ENCODE data around the gene FHOD3.

GRCh38 chr18:36650266-36650665 lies 352.8 kb downstream of the FHOD3 start:
- TF ChIP-seq CTCF (conservative IDR thresholded peaks at IDR 0.05; ENCODE audit: low read depth in 2 of 2) (no peak), POLR2AphosphoS5 (IDR thresholded peaks at IDR 0.05; ENCODE audit: low read depth) (no peak), STAT1 (IDR thresholded peaks at IDR 0.05; ENCODE audit: unreplicated experiment) (no peak), EZH2phosphoT487 (IDR thresholded peaks at IDR 0.05; ENCODE audit: unreplicated experiment) (no peak), EZH2 (IDR thresholded peaks at IDR 0.05; ENCODE audit: low read depth, unreplicated experiment) (no peak)
- TF ChIP-seq, protein P1, sequence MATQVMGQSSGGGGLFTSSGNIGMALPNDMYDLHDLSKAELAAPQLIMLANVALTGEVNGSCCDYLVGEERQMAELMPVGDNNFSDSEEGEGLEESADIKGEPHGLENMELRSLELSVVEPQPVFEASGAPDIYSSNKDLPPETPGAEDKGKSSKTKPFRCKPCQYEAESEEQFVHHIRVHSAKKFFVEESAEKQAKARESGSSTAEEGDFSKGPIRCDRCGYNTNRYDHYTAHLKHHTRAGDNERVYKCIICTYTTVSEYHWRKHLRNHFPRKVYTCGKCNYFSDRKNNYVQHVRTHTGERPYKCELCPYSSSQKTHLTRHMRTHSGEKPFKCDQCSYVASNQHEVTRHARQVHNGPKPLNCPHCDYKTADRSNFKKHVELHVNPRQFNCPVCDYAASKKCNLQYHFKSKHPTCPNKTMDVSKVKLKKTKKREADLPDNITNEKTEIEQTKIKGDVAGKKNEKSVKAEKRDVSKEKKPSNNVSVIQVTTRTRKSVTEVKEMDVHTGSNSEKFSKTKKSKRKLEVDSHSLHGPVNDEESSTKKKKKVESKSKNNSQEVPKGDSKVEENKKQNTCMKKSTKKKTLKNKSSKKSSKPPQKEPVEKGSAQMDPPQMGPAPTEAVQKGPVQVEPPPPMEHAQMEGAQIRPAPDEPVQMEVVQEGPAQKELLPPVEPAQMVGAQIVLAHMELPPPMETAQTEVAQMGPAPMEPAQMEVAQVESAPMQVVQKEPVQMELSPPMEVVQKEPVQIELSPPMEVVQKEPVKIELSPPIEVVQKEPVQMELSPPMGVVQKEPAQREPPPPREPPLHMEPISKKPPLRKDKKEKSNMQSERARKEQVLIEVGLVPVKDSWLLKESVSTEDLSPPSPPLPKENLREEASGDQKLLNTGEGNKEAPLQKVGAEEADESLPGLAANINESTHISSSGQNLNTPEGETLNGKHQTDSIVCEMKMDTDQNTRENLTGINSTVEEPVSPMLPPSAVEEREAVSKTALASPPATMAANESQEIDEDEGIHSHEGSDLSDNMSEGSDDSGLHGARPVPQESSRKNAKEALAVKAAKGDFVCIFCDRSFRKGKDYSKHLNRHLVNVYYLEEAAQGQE (IDR thresholded peaks at IDR 0.05; ENCODE audit: unreplicated experiment), result no peak
